Gastrocnemius medialis (tissue), 4 donors: ENCODE data around the gene GPHA2. TPM values are rescaled to one million over a fixed set of nuclear protein-coding genes. Genes with fewer than 3 reads are reported as not detected.

Source experiments
- ATAC-seq, 2 donors: fragments of 150-250 bp; one replicate each; pipeline ENCODE4 v1.9.1; 2016
- DNase-seq, 2 donors: peaks; one replicate each; pipeline ENCODE4 v3.0.0-alpha.2; 2019
- H3K27ac ChIP-seq, 4 donors: fragments of 200-600 bp; sonication (generic); 1 replicate in 1 of 4; 2 replicates in 3 of 4; pipeline ENCODE4 v1.5.1; 2016 to 2018; ENCODE audit warnings: mild to moderate bottlenecking in 2 of 4, moderate library complexity in 1 of 4
- H3K27me3 ChIP-seq, 3 donors: fragments of 200-600 bp; sonication (generic) in 2 of 3; 1 replicate in 1 of 3; 2 replicates in 2 of 3; pipeline versions ENCODE4 v1.5.1 to v1.6.0; 2016 to 2019; ENCODE audit warnings: mild to moderate bottlenecking in 1 of 3, moderate library complexity in 1 of 3
- H3K36me3 ChIP-seq, 2 donors: fragments of 200-600 bp; sonication (generic) in 1 of 2; one replicate each; pipeline ENCODE4 v1.5.1; 2017 to 2018
- H3K4me1 ChIP-seq, 2 donors: fragments of 200-600 bp; sonication (generic) in 1 of 2; one replicate each; pipeline ENCODE4 v1.5.1; 2016 to 2017; ENCODE audit warnings: mild to moderate bottlenecking in 2 of 2
- H3K4me3 ChIP-seq, 4 donors: fragments of 200-600 bp; sonication (generic) in 3 of 4; 1 replicate in 1 of 4; 2 replicates in 3 of 4; pipeline ENCODE4 v1.5.1; 2016 to 2019; ENCODE audit warnings: mild to moderate bottlenecking in 2 of 4
- H3K9me3 ChIP-seq, 3 donors: fragments of 200-600 bp; sonication (generic) in 2 of 3; 1 replicate in 1 of 3; 2 replicates in 2 of 3; pipeline ENCODE4 v1.5.1; 2016 to 2019
- POLR2A ChIP-seq, 2 donors: fragments of 450-650 bp; IDR thresholded peaks; one replicate each; pipeline ENCODE4 v1.6.1; 2017; ENCODE audit warnings: antibody characterized with exemption in 2 of 2, mild to moderate bottlenecking in 2 of 2, moderate library complexity in 2 of 2
- in situ Hi-C, 4 donors: fragments of 200-750 bp; cut with MboI; loops; one replicate each; pipeline versions ENCODE4 v1.15.0 to v1.8.0; 2017; ENCODE audit warnings: low sequenced_read_pairs in 4 of 4
- intact Hi-C: fragments of 100-400 bp; cut with DNase I; formaldehyde crosslinking; loops from one replicate; pipeline ENCODE4 v1.15.1; 2023; ENCODE audit warnings: low total_unique reads
- total RNA-seq, 4 donors: library from RNA; depleted of rRNA; stranded (reverse); fragments of >200 nt; gene quantifications; one replicate each; pipeline versions ENCODE4 v1.1.0 to v1.2.3, GENCODE V29; 2016
- TF ChIP-seq, protein P1 (sequence below), 5 experiments: fragments of 450-650 bp in 3 of 5; fragments of 200-600 bp in 2 of 5; sonication (generic) in 2 of 5; IDR thresholded peaks in 4 of 5; conservative IDR thresholded peaks in 1 of 5; 1 replicate in 4 of 5; 2 replicates in 1 of 5; pipeline ENCODE4 v1.5.1; 2016 to 2019; ENCODE audit warnings: antibody characterized with exemption in 5 of 5, mild to moderate bottlenecking in 3 of 5, moderate library complexity in 3 of 5

Gene GPHA2
- total RNA-seq, 4 donors from 2014 or later = not detected

DNA sequence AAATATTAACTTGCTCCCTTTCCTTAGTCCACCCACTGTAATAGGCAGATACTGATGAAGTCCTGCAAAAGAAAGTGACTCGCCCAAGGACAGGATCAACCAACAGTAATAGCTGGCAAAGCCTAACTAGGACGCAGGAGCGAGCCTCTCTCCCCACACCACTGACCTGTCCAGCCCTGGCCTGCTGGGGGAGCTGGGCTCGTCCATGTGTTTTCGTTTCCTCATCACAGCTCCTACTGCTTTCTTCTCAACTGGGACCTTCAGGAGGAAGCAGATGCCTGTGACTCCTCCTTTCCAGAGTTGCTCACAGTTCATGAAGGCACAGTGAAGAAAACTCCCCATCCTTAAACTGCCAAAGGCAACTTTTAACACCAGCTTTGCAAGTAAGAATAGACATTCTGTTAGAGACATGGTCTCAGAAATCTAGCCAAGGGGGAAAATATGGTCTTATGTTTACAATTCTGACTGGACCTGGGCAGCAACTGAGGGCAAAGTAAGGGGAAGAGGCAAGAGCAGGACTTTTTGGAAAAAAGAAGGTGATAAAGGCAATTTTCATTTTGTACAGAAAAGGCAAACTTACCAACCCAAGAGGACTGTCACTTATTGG, 11.6 kb upstream of the GPHA2 start:
- intact Hi-C loops (no loop called here), in situ Hi-C loops (no loop called here)
- Histone ChIP-seq H3K4me3 (no peak overlapping the region), H3K27ac (no peak overlapping the region), H3K36me3 (no peaks in the 10 kb centered on the region), H3K4me1 (no peaks in the 10 kb centered on the region), H3K9me3 (no peaks in the 10 kb centered on the region), H3K27me3 (no peaks in the 10 kb centered on the region)
- ATAC-seq = no peak
- DNase-seq = no peak
- no peak for TF ChIP-seq POLR2A (IDR thresholded peaks at IDR 0.05)
- TF ChIP-seq, protein P1, sequence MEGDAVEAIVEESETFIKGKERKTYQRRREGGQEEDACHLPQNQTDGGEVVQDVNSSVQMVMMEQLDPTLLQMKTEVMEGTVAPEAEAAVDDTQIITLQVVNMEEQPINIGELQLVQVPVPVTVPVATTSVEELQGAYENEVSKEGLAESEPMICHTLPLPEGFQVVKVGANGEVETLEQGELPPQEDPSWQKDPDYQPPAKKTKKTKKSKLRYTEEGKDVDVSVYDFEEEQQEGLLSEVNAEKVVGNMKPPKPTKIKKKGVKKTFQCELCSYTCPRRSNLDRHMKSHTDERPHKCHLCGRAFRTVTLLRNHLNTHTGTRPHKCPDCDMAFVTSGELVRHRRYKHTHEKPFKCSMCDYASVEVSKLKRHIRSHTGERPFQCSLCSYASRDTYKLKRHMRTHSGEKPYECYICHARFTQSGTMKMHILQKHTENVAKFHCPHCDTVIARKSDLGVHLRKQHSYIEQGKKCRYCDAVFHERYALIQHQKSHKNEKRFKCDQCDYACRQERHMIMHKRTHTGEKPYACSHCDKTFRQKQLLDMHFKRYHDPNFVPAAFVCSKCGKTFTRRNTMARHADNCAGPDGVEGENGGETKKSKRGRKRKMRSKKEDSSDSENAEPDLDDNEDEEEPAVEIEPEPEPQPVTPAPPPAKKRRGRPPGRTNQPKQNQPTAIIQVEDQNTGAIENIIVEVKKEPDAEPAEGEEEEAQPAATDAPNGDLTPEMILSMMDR (IDR thresholded peaks at IDR 0.05 in 4 of 5, conservative IDR thresholded peaks at IDR 0.05 in 1 of 5) = no peak

DNA sequence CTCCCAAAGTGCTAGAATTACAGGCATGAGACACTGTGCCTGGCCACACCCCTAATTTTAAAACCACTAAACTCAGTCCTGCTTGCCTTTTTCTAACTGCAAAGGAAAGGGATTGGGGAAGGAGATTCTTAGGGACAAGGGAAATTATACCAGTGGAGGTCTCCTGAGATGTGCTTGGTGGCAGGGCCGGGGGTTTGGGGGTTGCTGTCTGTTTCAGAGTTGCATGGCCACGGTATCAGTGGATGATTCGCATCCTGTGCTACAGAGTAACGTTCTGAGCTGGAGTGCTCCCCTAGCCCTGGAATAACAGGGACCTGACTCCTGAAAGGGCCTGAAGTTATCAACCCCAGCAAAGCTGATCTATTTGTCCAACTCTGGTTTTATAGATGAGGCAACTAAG, 846 bp upstream of the GPHA2 start:
- Histone ChIP-seq H3K36me3 (peaks cover 0 to 26% of the 10 kb centered on the region in 2 donors), H3K27me3 (no peaks in the 10 kb centered on the region), H3K4me3 (no peak overlapping the region), H3K27ac (no peak overlapping the region), H3K4me1 (no peaks in the 10 kb centered on the region), H3K9me3 (no peaks in the 10 kb centered on the region)
- DNase-seq = no peak
- ATAC-seq = no peak
- in situ Hi-C loops (no loop called here), intact Hi-C loops (no loop called here)
- TF ChIP-seq, protein P1 (IDR thresholded peaks at IDR 0.05 in 4 of 5, conservative IDR thresholded peaks at IDR 0.05 in 1 of 5) = no peak
- no peak for TF ChIP-seq POLR2A (IDR thresholded peaks at IDR 0.05)

DNA sequence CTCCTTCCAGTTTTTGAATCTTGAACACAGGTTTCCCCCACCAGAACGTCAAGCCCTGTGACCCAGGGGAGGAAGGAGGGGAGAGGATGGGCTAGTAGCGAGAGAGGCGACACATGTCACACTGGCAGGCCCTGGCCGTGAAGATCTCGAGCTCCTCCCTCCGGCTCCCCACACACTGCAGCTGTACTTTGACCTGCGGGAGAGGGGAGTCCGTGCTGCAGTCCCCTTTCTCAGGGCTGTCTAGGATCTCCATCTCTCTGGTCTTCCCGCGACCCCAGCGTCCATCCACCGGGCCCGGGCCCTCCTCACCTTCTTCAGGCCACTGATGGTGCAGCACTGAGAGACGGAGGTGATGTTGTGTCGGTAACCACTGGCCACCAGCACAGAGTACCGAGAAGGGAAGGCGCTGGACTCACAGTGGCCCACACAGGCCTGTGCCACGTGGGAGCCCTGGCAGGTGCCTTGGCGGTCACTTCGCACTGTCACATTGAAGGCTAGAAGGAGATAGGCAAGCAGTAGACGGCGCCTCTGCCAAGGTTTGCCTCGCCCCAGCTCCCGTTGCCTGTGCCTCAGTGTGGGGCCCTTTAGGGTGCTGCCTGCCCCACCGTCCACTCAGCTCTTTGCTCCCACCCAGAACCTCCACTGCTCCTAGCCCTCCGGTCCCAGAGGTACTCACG, 873 bp downstream of the GPHA2 start:
- intact Hi-C loops (no loop called here), in situ Hi-C loops (no loop called here)
- TF ChIP-seq POLR2A (IDR thresholded peaks at IDR 0.05) = no peak
- TF ChIP-seq, protein P1 (IDR thresholded peaks at IDR 0.05 in 4 of 5, conservative IDR thresholded peaks at IDR 0.05 in 1 of 5) = no peak
- Histone ChIP-seq H3K4me1 (no peaks in the 10 kb centered on the region), H3K9me3 (no peaks in the 10 kb centered on the region), H3K36me3 (peaks cover 0 to 43% of the 10 kb centered on the region in 2 donors), H3K27ac (no peak overlapping the region), H3K27me3 (no peaks in the 10 kb centered on the region), H3K4me3 (no peak overlapping the region)
- ATAC-seq (no peak), DNase-seq (no peak)

DNA sequence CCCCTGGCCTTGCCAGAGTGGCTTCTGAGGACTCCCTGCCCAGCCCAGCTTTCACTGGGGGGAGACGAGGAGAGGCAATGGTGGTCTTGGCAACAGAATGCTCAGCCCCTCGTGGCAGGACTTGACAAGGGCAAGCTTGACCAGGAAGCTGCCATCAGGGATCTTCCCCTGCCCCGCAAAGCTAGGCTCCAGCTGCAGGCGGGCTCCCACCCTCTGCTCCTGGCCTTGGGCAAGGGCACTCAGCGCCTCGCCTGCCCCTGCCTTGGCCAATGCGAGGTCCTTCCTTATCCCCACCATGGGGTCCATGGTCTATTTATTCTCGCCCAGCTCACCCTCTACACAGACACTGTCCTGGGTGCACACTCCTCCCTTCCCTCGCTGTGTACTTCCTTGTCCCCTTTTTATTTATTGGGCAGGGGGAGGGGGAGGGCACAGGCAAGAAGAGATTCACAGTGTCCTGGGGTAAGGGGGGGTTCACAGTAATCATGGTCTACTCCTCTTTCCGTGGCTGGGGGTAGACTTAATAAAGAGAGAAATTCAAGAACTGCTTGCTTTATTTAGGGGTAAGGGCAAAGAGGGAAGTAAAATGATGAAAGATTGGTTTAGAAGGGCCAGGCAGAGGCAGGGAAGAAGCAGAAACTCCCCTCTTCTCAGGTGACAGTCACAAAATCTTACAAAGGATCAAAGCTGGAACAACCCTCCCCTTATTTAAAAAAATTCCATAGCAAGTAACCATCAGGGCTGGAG, 1.6 kb downstream of the GPHA2 start:
- Histone ChIP-seq H3K4me3 (no peak overlapping the region), H3K27me3 (no peaks in the 10 kb centered on the region), H3K9me3 (no peaks in the 10 kb centered on the region), H3K36me3 (peaks cover 0 to 50% of the 10 kb centered on the region in 2 donors), H3K27ac (no peak overlapping the region), H3K4me1 (no peaks in the 10 kb centered on the region)
- no peak for TF ChIP-seq POLR2A (IDR thresholded peaks at IDR 0.05)
- TF ChIP-seq, protein P1 (IDR thresholded peaks at IDR 0.05 in 4 of 5, conservative IDR thresholded peaks at IDR 0.05 in 1 of 5) = no peak
- ATAC-seq (no peak), DNase-seq (no peak)
- in situ Hi-C loops = no loop called here
- intact Hi-C loops = no loop called here
